SU-DHL-6 (cell line): ENCODE measurements around the gene TENM4.

Experiments used
- CTCF ChIP-seq: fragments of 200-600 bp; sonication (generic); IDR thresholded peaks from one replicate; pipeline ENCODE4 v1.5.1; 2017; ENCODE audit warnings: antibody characterized with exemption, mild to moderate bottlenecking, low read length, moderate library complexity; ENCODE audit not compliant: insufficient read depth, poor library complexity, severe bottlenecking
- EZH2phosphoT487 ChIP-seq: fragments of 200-600 bp; sonication (generic), shearing (Covaris generic); conservative IDR thresholded peaks from 2 replicates; pipeline ENCODE4 v1.6.1; 2018; ENCODE audit warnings: mild to moderate bottlenecking, antibody characterized with exemption, low read length, moderate library complexity, mixed read lengths

DNA sequence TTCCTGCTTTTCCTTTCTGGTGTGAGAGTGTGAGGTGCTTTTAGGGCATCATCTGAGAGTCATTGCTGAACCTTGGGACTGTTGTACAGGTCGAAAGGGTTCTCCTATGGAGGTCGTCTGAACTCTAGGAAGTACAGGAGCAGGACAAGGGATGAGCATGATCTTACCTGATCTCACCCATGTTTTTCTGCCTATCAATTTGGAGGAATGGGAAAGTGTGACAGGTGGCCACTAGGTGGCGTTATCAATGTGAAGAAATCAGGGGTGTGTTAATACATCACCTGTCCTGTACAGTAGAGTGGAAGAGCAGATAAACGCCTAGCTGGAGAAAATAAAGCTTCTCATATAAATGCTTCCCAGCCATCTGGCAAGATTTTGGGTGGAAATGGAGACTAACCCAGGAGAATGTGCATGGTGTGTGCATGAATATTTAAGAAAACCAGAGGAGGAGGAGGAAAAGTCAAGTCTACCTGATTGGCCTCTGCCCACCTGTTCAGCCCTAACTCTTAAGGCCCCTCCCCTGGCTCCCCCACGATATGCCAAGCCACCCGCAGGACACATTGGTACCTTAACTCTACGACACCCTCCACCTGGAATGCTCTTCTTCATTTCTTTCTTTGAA lies 794.2 kb downstream of the TENM4 start:
- peak; percentile 84 for TF ChIP-seq CTCF
- TF ChIP-seq EZH2phosphoT487: no peak
